GM12892 (cell line): ENCODE data around the gene EHBP1.

Source experiments
- DNase-seq: peaks from one replicate; pipeline ENCODE4 v3.0.0; 2011; ENCODE audit not compliant: insufficient read length
- FAIRE-seq: peaks from 2 replicates; lab custom pipeline; 2011; peaks lifted over from hg19 to GRCh38; lab: Jason Lieb, UNC
- POLR2A ChIP-seq: IDR thresholded peaks from 2 replicates; pipeline ENCODE4 v1.6.1; 2011; ENCODE audit warnings: low read depth, low read length, control low read depth
- POLR2AphosphoS5 ChIP-seq: IDR thresholded peaks from 2 replicates; pipeline ENCODE4 v1.6.1; 2011; ENCODE audit warnings: low read depth, low read length, control low read depth
- TAF1 ChIP-seq: IDR thresholded peaks from 2 replicates; pipeline ENCODE4 v1.6.1; 2011; ENCODE audit warnings: low read depth, mild to moderate bottlenecking, control low read depth, low read length, borderline replicate concordance

EHBP1 gene

GRCh38 chr2:63046552-63046951 lies 341.0 kb downstream of the EHBP1 start:
- TF ChIP-seq POLR2A (no peak), POLR2AphosphoS5 (no peak), TAF1 (no peak)
- FAIRE-seq (no peak), DNase-seq (no peak)

- FAIRE-seq (no peak), DNase-seq (no peak)
- TF ChIP-seq POLR2AphosphoS5, result no peak
- TF ChIP-seq TAF1, result no peak
- no peak for TF ChIP-seq POLR2A
These were observed 341.4 kb downstream of the EHBP1 start for GRCh38 chr2:63046961-63047320.

GRCh38 chr2:63047321-63048279 lies 342.1 kb downstream of the EHBP1 start:
- no peak for FAIRE-seq
- no peak for TF ChIP-seq POLR2A
- DNase-seq, result no peak

GRCh38 chr2:63048367-63049171 lies 343.1 kb downstream of the EHBP1 start:
- TF ChIP-seq POLR2A (no peak), TAF1 (no peak), POLR2AphosphoS5 (no peak)
- DNase-seq (no peak), FAIRE-seq (no peak)

GRCh38 chr2:63049211-63049969 lies 343.9 kb downstream of the EHBP1 start:
- DNase-seq (peak; percentile 22), FAIRE-seq (no peak)
- TF ChIP-seq TAF1, result no peak
- no peak for TF ChIP-seq POLR2AphosphoS5
- no peak for TF ChIP-seq POLR2A

GRCh38 chr2:63049970-63050333 lies 344.4 kb downstream of the EHBP1 start:
- DNase-seq (peak; percentile 55), FAIRE-seq (peak; percentile 81)
- no peak for TF ChIP-seq POLR2AphosphoS5
- TF ChIP-seq TAF1, result no peak
- TF ChIP-seq POLR2A, result no peak

- DNase-seq, result peak; percentile 89
- FAIRE-seq, result peak; percentile 82
- TF ChIP-seq TAF1, result no peak
- TF ChIP-seq POLR2A, result peak; percentile 34; the same call in 1 of the 2 replicates
- TF ChIP-seq POLR2AphosphoS5, result no peak
These were observed 345.0 kb downstream of the EHBP1 start, which contains the start of gene OTX1 for GRCh38 chr2:63050334-63051041. OTX1 (plus strand) TSS chr2:63050830; CDS start chr2:63052991, 2,161 bp downstream.

GRCh38 chr2:63051042-63051794 lies 345.7 kb downstream of the EHBP1 start:
- DNase-seq (peak; percentile 30), FAIRE-seq (no peak)
- no peak for TF ChIP-seq POLR2AphosphoS5

GRCh38 chr2:63051795-63052333 lies 346.4 kb downstream of the EHBP1 start:
- peak; percentile 13 for DNase-seq
- FAIRE-seq, result no peak
- TF ChIP-seq POLR2A (no peak), POLR2AphosphoS5 (no peak)
